Mesenchymal stem cell (in vitro differentiated cells and primary cell): ENCODE results near the gene GNL1.
A peak's percentile ranks its signal among the peaks of the same experiment; 100 is the strongest.

ENCODE experiments used
- DNase-seq: peaks from one replicate; pipeline ENCODE4 v3.0.0-alpha.2; 2013
- H2AFZ ChIP-seq: one replicate; pipeline ENCODE4 v1.6.1; 2013; ENCODE audit warnings: low read depth, mild to moderate bottlenecking, control low read depth, inconsistent platforms, low read length, moderate library complexity
- H2AK5ac ChIP-seq: 2 replicates; pipeline ENCODE4 v1.6.1; 2013; ENCODE audit warnings: low read length, moderate library complexity, mild to moderate bottlenecking, inconsistent platforms; ENCODE audit not compliant: severe bottlenecking
- H2BK120ac ChIP-seq: one replicate; pipeline ENCODE4 v1.6.1; 2013; ENCODE audit warnings: low read depth, mild to moderate bottlenecking, inconsistent platforms, low read length, moderate library complexity
- H2BK12ac ChIP-seq, 2 experiments: one replicate each; pipeline ENCODE4 v1.6.1; 2013; ENCODE audit warnings: inconsistent platforms in 2 of 2, low read length in 2 of 2, mild to moderate bottlenecking in 2 of 2, moderate library complexity in 2 of 2, control low read depth in 1 of 2
- H2BK15ac ChIP-seq: one replicate; pipeline ENCODE4 v1.6.1; 2013; ENCODE audit warnings: mild to moderate bottlenecking, low read depth, inconsistent platforms; ENCODE audit not compliant: poor library complexity, severe bottlenecking
- H2BK5ac ChIP-seq: 2 replicates; pipeline ENCODE4 v1.6.1; 2013; ENCODE audit warnings: low read depth, mild to moderate bottlenecking, low read length, control low read depth, inconsistent platforms; ENCODE audit not compliant: poor library complexity, severe bottlenecking
- H3K14ac ChIP-seq, 2 experiments: one replicate each; pipeline ENCODE4 v1.6.1; 2013; ENCODE audit warnings: inconsistent platforms in 2 of 2, low read length in 2 of 2, control low read depth in 1 of 2, mild to moderate bottlenecking in 1 of 2, moderate library complexity in 1 of 2
- H3K18ac ChIP-seq, 2 experiments: one replicate each; pipeline ENCODE4 v1.6.1; 2013; ENCODE audit warnings: inconsistent platforms in 2 of 2, low read length in 2 of 2, control low read depth in 1 of 2, low read depth in 1 of 2, mild to moderate bottlenecking in 1 of 2
- H3K23ac ChIP-seq, 2 experiments: one replicate each; pipeline ENCODE4 v1.6.1; 2013; ENCODE audit warnings: inconsistent platforms in 2 of 2, low read length in 2 of 2, mild to moderate bottlenecking in 2 of 2, moderate library complexity in 2 of 2, control low read depth in 1 of 2
- H3K27ac ChIP-seq: 2 replicates; pipeline ENCODE4 v1.5.1; 2013; ENCODE audit warnings: mild to moderate bottlenecking, moderate library complexity, low read length, control low read depth, inconsistent platforms; ENCODE audit not compliant: poor library complexity, severe bottlenecking
- H3K27me3 ChIP-seq, 2 experiments: 2 replicates each; pipeline versions ENCODE4 v1.6.1 to v1.7.0; 2013; ENCODE audit warnings: low read length in 2 of 2, mild to moderate bottlenecking in 2 of 2, moderate library complexity in 2 of 2, control low read depth in 1 of 2, inconsistent platforms in 1 of 2; ENCODE audit not compliant: control insufficient read depth in 1 of 2, insufficient read depth in 1 of 2
- H3K36me3 ChIP-seq, 2 experiments: 2 replicates each; pipeline versions ENCODE4 v1.6.1 to v1.7.0; 2013; ENCODE audit warnings: low read length in 2 of 2, control low read depth in 1 of 2, inconsistent platforms in 1 of 2, low read depth in 1 of 2, mild to moderate bottlenecking in 1 of 2; ENCODE audit not compliant: insufficient read depth in 2 of 2, control insufficient read depth in 1 of 2
- H3K4ac ChIP-seq, 2 experiments: one replicate each; pipeline ENCODE4 v1.6.1; 2013; ENCODE audit warnings: inconsistent platforms in 2 of 2, low read length in 2 of 2, mild to moderate bottlenecking in 2 of 2, moderate library complexity in 2 of 2, control low read depth in 1 of 2, low read depth in 1 of 2
- H3K4me1 ChIP-seq: 2 replicates; pipeline ENCODE4 v1.6.1; 2013; ENCODE audit warnings: low read depth, low read length, control low read depth; ENCODE audit not compliant: control insufficient read depth, insufficient read depth
- H3K4me2 ChIP-seq: 2 replicates; pipeline ENCODE4 v1.6.1; 2013; ENCODE audit warnings: low read length, mild to moderate bottlenecking, inconsistent platforms; ENCODE audit not compliant: poor library complexity, severe bottlenecking
- H3K4me3 ChIP-seq, 2 experiments: 2 replicates each; pipeline versions ENCODE4 v1.5.1 to v1.7.0; 2013; ENCODE audit warnings: low read length in 2 of 2, mild to moderate bottlenecking in 2 of 2, control low read depth in 1 of 2, low read depth in 1 of 2; ENCODE audit not compliant: insufficient read depth in 1 of 2
- H3K79me1 ChIP-seq: replicated peaks from 2 replicates; pipeline ENCODE4 v1.6.1; 2013; ENCODE audit warnings: mild to moderate bottlenecking, control low read depth, low read length, inconsistent platforms; ENCODE audit not compliant: poor library complexity, severe bottlenecking
- H3K9ac ChIP-seq: 2 replicates; pipeline ENCODE4 v1.7.0; 2013; ENCODE audit warnings: mild to moderate bottlenecking, low read length, moderate library complexity
- H3K9me3 ChIP-seq: 2 replicates; pipeline ENCODE4 v1.7.0; 2013; ENCODE audit warnings: mild to moderate bottlenecking, low read length; ENCODE audit not compliant: control insufficient read depth
- H4K8ac ChIP-seq: one replicate; pipeline ENCODE4 v1.6.1; 2013; ENCODE audit warnings: inconsistent platforms, mild to moderate bottlenecking, low read length, moderate library complexity
- H4K91ac ChIP-seq: one replicate; pipeline ENCODE4 v1.6.1; 2013; ENCODE audit warnings: mild to moderate bottlenecking, low read length, inconsistent platforms
- WGBS: methylation state at CpG from one replicate; pipeline ENCODE4 v1.1.7; 2013; ENCODE audit warnings: mixed read lengths; 5-methylcytosine and 5-hydroxymethylcytosine counted together

The GNL1 gene

GRCh38 chr6:30547454-30547853 is 8.8 kb downstream of the GNL1 start:
- Histone ChIP-seq H3K23ac (no peak overlapping the region), H3K36me3 (peaks cover 54 to 82% of the 10 kb centered on the region in 2 experiments), H3K9me3 (no peaks in the 10 kb centered on the region), H2AK5ac (no peak overlapping the region), H3K79me1 (peaks cover 17% of the 10 kb centered on the region), H3K27me3 (no peaks in the 10 kb centered on the region), H3K9ac (no peak overlapping the region), H3K14ac (no peak overlapping the region), H4K91ac (no peak overlapping the region), H2AFZ (no peak overlapping the region), H2BK12ac (no peak overlapping the region), H2BK5ac (no peak overlapping the region), H2BK15ac (no peak overlapping the region), H3K4ac (no peak overlapping the region), H4K8ac (no peak overlapping the region), H2BK120ac (no peak overlapping the region), H3K4me3 (no peak overlapping the region), H3K18ac (no peak overlapping the region), H3K4me2 (no peak overlapping the region), H3K4me1 (no peaks in the 10 kb centered on the region), H3K27ac (no peak overlapping the region)
- WGBS: 96% methylated on average over 6 of the region's 6 CpGs
- DNase-seq: no peak

- no peak overlapping the region for H4K8ac ChIP-seq
- no peak overlapping the region for H3K4me2 ChIP-seq
- H2BK5ac ChIP-seq: no peak overlapping the region
- H2BK12ac ChIP-seq: no peak overlapping the region
- DNase-seq: peak; percentile 82
- H3K27ac ChIP-seq: no peak overlapping the region
- no peak overlapping the region for H3K14ac ChIP-seq
- no peak overlapping the region for H3K4me3 ChIP-seq
- H2BK15ac ChIP-seq: no peak overlapping the region
- H2AK5ac ChIP-seq: no peak overlapping the region
- peaks cover 39 to 56% of the 10 kb centered on the region in 2 experiments for H3K36me3 ChIP-seq
- H3K4ac ChIP-seq: no peak overlapping the region
- no peak overlapping the region for H3K18ac ChIP-seq
- H2AFZ ChIP-seq: no peak overlapping the region
- peaks cover 5% of the 10 kb centered on the region for H3K79me1 ChIP-seq
- H3K27me3 ChIP-seq: no peaks in the 10 kb centered on the region
- no peaks in the 10 kb centered on the region for H3K4me1 ChIP-seq
- no peak overlapping the region for H4K91ac ChIP-seq
- no peak overlapping the region for H2BK120ac ChIP-seq
- no peaks in the 10 kb centered on the region for H3K9me3 ChIP-seq
- WGBS: 39% methylated on average over 6 of the region's 6 CpGs
- peak overlapping the region; percentile 6 for H3K9ac ChIP-seq
- H3K23ac ChIP-seq: no peak overlapping the region
Measured at GRCh38 chr6:30544666-30545272, 11.5 kb downstream of the GNL1 start.

- no peak overlapping the region for H3K4ac ChIP-seq
- no peak overlapping the region for H2AFZ ChIP-seq
- H2BK15ac ChIP-seq: no peak overlapping the region
- H3K79me1 ChIP-seq: peaks cover 5% of the 10 kb centered on the region
- no peak overlapping the region for H2BK120ac ChIP-seq
- WGBS: 90% methylated on average over 3 of the region's 3 CpGs
- no peak overlapping the region for H2BK5ac ChIP-seq
- H3K18ac ChIP-seq: no peak overlapping the region
- H3K36me3 ChIP-seq: peaks cover 34 to 49% of the 10 kb centered on the region in 2 experiments
- H3K4me1 ChIP-seq: no peaks in the 10 kb centered on the region
- H3K23ac ChIP-seq: no peak overlapping the region
- no peak overlapping the region for H3K4me3 ChIP-seq
- no peak overlapping the region for H4K8ac ChIP-seq
- no peak overlapping the region for H4K91ac ChIP-seq
- H3K9me3 ChIP-seq: no peaks in the 10 kb centered on the region
- no peak for DNase-seq
- no peaks in the 10 kb centered on the region for H3K27me3 ChIP-seq
- H3K4me2 ChIP-seq: no peak overlapping the region
- no peak overlapping the region for H3K9ac ChIP-seq
- H3K14ac ChIP-seq: no peak overlapping the region
- H3K27ac ChIP-seq: no peak overlapping the region
- no peak overlapping the region for H2AK5ac ChIP-seq
- H2BK12ac ChIP-seq: no peak overlapping the region
Measured at GRCh38 chr6:30543821-30544220, 12.5 kb downstream of the GNL1 start.

GRCh38 chr6:30542915-30543314 is 13.4 kb downstream of the GNL1 start:
- Histone ChIP-seq H3K9ac (no peak overlapping the region), H3K79me1 (peaks cover 3% of the 10 kb centered on the region), H4K91ac (no peak overlapping the region), H2AFZ (no peak overlapping the region), H2BK12ac (no peak overlapping the region), H2BK15ac (no peak overlapping the region), H3K27ac (no peak overlapping the region), H3K18ac (no peak overlapping the region), H2AK5ac (no peak overlapping the region), H2BK5ac (no peak overlapping the region), H3K4me3 (no peak overlapping the region), H4K8ac (no peak overlapping the region), H3K4me2 (no peak overlapping the region), H3K36me3 (peaks cover 27 to 49% of the 10 kb centered on the region in 2 experiments), H3K14ac (no peak overlapping the region), H3K23ac (no peak overlapping the region), H3K9me3 (no peaks in the 10 kb centered on the region), H3K27me3 (no peaks in the 10 kb centered on the region), H2BK120ac (no peak overlapping the region), H3K4me1 (no peaks in the 10 kb centered on the region), H3K4ac (no peak overlapping the region)
- no CpG with 5 or more reads among the region's 1 CpG for whole genome bisulfite sequencing
- DNase-seq: peak; percentile 53
